Measurements from ENCODE around the gene KDM1A.

DNA sequence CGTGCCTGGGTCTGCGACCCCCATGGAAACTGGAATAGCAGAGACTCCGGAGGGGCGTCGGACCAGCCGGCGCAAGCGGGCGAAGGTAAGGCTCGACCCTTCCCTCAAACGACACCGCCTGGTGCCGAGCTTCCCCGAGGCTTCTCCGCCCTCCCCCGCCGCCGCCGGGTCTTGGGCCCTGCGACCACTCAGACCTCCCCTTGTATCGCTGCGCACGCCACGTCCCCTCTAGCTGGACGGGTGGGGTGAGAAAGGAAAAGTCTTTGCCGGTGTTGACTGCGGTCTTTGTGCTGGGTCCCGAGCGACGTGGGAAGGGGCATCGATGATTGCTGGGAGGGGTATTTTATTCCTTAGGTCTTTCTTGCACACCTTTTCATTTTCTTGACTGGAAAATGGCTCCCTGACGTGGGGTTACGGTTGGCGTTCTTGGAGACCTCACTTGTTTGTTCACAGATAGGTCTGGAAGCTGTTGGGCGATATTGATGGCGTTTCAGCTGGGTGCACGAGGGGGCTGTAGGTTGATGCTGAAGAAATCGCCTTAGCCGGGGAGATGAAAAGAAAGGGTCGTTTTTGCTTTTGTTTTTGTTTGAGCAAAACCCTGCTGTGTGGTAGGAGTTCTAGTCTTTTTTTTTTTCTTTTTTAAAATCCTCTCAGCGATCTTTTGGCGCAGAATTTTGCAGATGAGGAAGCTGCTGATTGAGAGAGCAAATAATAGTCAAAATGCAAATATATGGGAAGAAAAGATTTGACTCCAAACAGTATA, 776 bp downstream of the KDM1A start:
- no peak for TF ChIP-seq POLR2A (IDR thresholded peaks at IDR 0.05; ENCODE audit: extremely low read depth, insufficient read length)
- TF ChIP-seq, protein P1, sequence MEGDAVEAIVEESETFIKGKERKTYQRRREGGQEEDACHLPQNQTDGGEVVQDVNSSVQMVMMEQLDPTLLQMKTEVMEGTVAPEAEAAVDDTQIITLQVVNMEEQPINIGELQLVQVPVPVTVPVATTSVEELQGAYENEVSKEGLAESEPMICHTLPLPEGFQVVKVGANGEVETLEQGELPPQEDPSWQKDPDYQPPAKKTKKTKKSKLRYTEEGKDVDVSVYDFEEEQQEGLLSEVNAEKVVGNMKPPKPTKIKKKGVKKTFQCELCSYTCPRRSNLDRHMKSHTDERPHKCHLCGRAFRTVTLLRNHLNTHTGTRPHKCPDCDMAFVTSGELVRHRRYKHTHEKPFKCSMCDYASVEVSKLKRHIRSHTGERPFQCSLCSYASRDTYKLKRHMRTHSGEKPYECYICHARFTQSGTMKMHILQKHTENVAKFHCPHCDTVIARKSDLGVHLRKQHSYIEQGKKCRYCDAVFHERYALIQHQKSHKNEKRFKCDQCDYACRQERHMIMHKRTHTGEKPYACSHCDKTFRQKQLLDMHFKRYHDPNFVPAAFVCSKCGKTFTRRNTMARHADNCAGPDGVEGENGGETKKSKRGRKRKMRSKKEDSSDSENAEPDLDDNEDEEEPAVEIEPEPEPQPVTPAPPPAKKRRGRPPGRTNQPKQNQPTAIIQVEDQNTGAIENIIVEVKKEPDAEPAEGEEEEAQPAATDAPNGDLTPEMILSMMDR (IDR thresholded peaks at IDR 0.05; ENCODE audit: low read depth, low read length) = no peak

Measured in NB4 (cell line).